GM19328 (cell line): ENCODE data around the gene TNFRSF14.

ENCODE experiments used
- ATAC-seq: cut with Tn5 transposase; IDR thresholded peaks from one replicate; pipeline ENCODE4 v1.9.1; 2021; ENCODE audit warnings: mild to moderate bottlenecking, moderate library complexity; ENCODE audit not compliant: unreplicated experiment

The TNFRSF14 gene

DNA sequence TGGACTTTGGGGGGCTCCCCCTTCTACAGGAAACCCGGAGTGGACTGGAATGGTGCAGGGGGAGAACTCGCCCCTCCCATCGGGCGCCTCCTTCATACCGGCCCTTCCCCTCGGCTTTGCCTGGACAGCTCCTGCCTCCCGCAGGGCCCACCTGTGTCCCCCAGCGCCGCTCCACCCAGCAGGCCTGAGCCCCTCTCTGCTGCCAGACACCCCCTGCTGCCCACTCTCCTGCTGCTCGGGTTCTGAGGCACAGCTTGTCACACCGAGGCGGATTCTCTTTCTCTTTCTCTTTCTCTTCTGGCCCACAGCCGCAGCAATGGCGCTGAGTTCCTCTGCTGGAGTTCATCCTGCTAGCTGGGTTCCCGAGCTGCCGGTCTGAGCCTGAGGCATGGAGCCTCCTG is at the start of gene TNFRSF14:
TNFRSF14 (plus strand) TSS at position 95 of the 401 bp plus-strand sequence; CDS start at position 389, 294 bp downstream.
- ATAC-seq: no peak

- no peak for ATAC-seq
Observed at GRCh38 chr1:2506901-2507565, 49.1 kb upstream of the TNFRSF14 start.

- no peak for ATAC-seq
Observed at GRCh38 chr1:2507744-2508155, 48.4 kb upstream of the TNFRSF14 start.

DNA sequence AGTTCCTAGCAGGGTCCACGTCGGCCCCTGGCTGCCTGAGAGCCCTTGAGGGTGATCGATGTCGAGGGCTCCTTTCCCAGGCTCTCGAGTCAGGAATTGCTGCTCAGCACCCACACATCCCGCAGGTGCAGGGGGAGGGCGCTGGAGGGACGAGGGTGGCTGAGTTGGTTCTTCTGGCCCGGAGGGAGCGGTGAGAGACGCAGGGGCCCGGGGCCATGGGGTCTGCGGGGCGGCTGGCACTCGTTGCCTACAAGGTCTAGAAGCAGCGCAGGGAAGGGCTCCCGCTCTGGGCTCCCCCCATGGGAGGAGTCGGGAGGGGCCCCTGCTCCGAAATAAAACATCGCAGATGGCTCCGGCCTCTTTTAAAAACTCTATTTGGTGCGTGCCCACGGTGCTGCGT is 48.0 kb upstream of the TNFRSF14 start:
- ATAC-seq: no peak

- ATAC-seq: no peak
Observed at GRCh38 chr1:2508751-2509150, 47.4 kb upstream of the TNFRSF14 start.

GRCh38 chr1:2509589-2509988 is 46.6 kb upstream of the TNFRSF14 start:
- ATAC-seq: no peak

- ATAC-seq: no peak
Observed at GRCh38 chr1:2510366-2511155, 45.6 kb upstream of the TNFRSF14 start.

DNA sequence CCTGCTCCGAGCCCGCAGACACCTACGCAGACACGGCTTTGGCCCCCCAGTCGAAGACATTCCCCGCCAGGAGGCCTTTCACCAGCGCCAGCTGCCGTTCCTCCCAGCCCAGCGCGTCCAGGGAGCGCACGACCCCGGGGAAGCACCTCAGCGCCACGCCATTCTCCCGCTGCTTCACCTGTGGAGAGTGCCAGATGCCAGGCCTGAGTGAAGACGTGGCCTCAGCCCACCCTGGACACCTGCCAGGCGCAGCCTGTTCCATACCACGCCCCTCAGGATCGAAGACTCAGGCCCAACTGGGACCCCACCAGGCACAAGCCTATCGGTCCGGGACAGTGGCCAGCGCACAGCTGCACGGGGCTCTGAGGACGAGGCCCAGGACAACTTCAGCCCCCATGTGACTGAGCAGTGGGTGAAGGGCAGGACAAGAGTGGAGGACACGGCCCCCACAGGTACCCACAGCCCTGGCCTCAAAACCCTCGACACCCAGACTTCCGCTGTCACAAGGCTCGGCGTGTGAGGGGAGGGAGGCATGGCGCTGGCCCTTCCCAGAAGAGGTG is 43.2 kb upstream of the TNFRSF14 start:
- ATAC-seq: no peak

- no peak for ATAC-seq
Observed at GRCh38 chr1:2513939-2514652, 42.1 kb upstream of the TNFRSF14 start.

DNA sequence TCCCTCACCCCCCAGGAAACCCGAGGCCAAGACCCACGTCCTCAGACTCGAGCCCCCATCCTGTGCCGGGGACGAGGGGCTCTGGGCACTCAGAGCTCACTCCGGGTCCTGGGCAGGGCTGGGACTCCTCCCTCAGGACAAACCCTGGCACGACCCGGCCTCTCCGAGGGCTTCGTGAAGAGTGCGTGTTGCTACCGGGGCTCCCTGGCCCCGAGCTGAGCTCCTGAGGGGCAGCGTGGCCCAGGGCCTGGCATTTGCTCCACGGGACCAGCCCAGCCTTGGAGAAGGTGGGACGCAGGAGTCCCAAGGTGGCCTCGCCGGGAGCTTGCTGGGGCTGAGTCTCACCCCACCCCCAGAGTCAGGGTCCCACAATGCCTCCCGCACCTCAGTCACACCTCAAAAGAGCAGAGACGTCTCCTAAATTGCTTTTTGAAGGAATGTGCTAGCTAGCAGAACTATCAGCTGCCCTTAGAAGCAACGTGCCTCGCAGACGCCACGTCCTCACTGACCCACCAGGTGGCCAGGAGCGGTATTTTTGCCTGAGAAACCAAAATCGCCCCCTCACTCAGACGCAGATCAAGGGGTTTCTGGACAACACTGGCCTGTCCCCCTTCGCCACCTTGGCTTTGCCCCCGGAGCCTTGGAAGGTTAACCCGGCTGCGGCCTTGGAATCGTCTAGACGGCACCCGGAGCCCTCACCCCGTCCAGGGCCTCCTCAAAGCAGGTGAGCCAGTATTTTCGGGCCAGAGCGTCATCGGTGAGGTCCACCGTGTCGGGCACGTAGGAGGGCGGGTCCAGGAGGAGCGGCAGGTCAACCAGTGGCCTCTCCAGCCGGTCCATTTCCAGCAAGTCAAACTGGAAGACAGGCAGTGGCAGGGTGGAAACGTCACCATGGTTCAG is 41.1 kb upstream of the TNFRSF14 start:
- ATAC-seq: no peak

- no peak for ATAC-seq
Observed at GRCh38 chr1:2515763-2516080, 40.4 kb upstream of the TNFRSF14 start.

DNA sequence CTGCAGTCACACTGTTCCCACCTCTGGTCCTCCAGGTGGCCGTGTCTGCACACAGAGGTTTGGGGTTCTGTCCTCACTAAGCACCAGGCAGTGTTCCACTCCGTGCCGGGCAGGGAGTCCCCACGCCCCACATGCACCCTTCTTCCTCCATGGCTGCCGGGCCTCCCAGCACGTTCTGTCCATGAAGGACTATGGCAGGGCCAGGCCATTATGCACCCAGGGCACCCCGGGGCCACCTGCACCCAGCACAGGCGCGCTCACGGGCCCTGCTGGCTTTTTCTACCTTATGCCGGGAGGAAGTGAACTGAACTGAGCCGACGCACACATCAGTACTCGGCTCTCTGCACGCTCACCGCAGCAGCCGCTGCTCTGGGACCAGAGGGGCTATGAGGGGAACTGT is 40.0 kb upstream of the TNFRSF14 start:
- no peak for ATAC-seq

- no peak for ATAC-seq
Observed at GRCh38 chr1:2516946-2517345, 39.2 kb upstream of the TNFRSF14 start.

- ATAC-seq: no peak
Observed at GRCh38 chr1:2517966-2518365, 38.2 kb upstream of the TNFRSF14 start.

DNA sequence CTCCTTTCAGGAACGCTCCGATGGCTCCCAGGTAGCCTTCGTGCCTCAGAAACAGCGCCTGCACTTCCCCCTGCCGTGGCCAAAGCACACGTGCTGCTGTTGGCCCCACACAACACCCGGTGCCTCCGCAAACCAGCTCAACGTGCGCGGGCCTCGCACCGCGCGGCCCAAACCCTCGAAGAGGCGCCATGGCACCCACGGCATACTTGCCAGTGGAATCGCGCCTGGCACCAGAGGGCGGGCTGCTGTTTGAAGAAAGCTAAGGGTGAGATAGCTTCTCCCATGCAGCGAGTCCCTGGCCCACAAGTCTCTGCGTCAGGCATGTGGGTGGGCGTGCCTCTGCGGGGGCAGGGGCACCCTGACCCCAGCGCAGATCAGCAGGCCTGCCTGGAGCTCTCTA is 37.6 kb upstream of the TNFRSF14 start:
- ATAC-seq: no peak

- ATAC-seq: no peak
Observed at GRCh38 chr1:2519029-2519685, 37.0 kb upstream of the TNFRSF14 start.

- ATAC-seq: no peak
Observed at GRCh38 chr1:2519729-2520128, 36.4 kb upstream of the TNFRSF14 start.

DNA sequence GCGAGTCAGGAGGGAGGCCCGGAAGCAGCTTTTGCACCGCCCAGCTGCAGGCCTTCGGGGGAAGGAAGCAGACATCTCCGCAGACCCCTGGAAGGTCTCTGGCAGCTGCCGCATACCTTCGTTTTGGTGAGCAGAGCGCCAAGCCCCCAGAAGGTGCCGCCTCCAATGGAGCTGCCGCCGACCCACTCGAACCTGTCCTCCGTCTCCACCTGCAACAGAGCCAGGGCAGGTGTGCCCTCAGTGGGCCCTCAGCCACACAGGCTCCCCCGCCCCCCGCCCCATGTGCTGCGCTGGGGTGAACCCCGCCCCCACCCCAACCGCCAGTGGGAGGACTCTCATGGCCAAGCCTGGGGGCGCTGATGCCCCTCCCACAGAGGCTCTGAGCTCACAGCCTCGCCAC is 36.0 kb upstream of the TNFRSF14 start:
- no peak for ATAC-seq

DNA sequence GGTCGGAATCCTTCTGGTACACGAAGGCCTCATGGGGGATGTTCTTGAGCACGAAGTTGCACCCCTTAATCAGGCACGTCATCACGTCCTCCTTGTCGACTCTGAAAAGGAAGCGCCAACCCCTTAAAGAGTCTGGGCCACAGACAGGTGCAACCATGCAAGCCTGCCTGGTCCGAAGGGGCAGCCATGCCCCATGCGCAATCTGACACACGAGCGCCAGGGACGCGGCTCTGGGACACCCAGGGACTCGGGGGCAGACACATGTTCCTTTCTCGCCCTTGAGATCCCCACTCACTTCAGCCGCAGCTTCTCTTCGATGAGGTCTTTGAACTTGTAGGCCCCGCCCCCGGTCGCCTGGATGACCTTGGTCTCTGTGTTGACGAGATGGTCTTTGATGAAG is 35.4 kb upstream of the TNFRSF14 start:
- ATAC-seq: no peak

- no peak for ATAC-seq
Observed at GRCh38 chr1:2522230-2522629, 33.9 kb upstream of the TNFRSF14 start.
